T-helper 17 cell (primary cell): ENCODE data around the gene DYRK2. TPM values are rescaled to one million over a fixed set of nuclear protein-coding genes. Genes with fewer than 3 reads are reported as not detected.

Experiments used
- ATAC-seq: fragments of 150-1000 bp; cut with Tn5 transposase; 2 replicates; pipeline ENCODE4 v1.10.0; 2021; ENCODE audit warnings: mild to moderate bottlenecking, moderate library complexity
- DNase-seq, 3 donors: peaks; one replicate each; pipeline versions ENCODE4 v3.0.0 to v3.0.0-alpha.2; 2020 to 2021
- H3K9me3 ChIP-seq: one replicate; pipeline ENCODE4 v1.7.0; 2013; ENCODE audit warnings: low read length, mild to moderate bottlenecking; ENCODE audit not compliant: control insufficient read depth, poor library complexity, severe bottlenecking
- H3K27ac Mint-ChIP-seq: one replicate; pipeline ENCODE4 v1.8.0; 2022; ENCODE audit warnings: mild to moderate bottlenecking, moderate library complexity, mixed read lengths
- H3K27me3 Mint-ChIP-seq: one replicate; pipeline ENCODE4 v1.8.0; 2022; ENCODE audit warnings: mixed read lengths
- H3K36me3 Mint-ChIP-seq: one replicate; pipeline ENCODE4 v1.8.0; 2022; ENCODE audit warnings: low read depth, mixed read lengths
- H3K4me1 Mint-ChIP-seq: one replicate; pipeline ENCODE4 v1.8.0; 2022; ENCODE audit warnings: mild to moderate bottlenecking, mixed read lengths
- H3K4me3 Mint-ChIP-seq: one replicate; pipeline ENCODE4 v1.8.0; 2022; ENCODE audit warnings: mild to moderate bottlenecking, moderate library complexity, mixed read lengths
- total RNA-seq, 4 donors: library from RNA in 2 of 4; stranded (reverse) in 2 of 4; gene quantifications; one replicate each; pipeline ENCODE4 v1.2.3 and lab custom pipeline; 2022 to 2026

Gene DYRK2
- total RNA-seq, 2 donors from 2014 or later: 85.6 to 88.9 TPM

DNA sequence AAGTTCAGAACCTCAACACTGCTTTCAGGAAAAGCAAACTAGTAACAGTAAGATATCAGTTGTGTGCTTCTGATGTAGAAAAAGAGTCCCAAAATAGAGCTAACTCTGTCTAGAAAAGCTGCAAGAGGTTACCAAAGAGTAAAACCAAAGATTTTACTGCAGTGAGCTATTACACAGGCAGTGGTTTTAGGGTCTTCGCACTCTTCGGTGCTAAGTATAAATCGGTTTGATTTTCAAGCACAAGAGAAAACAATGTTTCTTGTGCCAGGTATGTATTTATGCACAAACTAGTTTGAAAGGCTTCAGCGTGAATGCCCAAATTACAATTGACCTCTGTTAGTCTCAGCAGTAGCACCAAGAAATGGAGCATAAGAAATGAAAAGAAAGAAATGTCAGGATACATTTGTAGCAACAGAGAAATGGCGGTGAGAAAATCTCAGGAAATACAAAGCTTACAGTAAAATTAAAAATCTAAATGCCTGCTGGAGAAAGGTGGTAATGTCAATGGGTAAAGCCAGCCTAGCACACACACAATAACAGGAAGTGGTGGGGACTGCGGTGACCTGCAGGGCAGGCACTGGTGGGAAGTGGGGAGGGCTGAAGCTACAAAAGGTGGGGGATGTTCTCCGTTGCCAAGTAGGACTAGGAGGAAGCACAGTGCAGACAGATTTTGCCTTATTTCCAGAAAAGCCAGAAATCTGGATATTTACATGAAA is 18.0 kb upstream of the DYRK2 start:
- peak overlapping the region; percentile 75 for H3K4me3 Mint-ChIP-seq
- H3K4me1 Mint-ChIP-seq: peaks cover 46% of the 10 kb centered on the region
- peak overlapping the region; percentile 84 for H3K27ac Mint-ChIP-seq
- ATAC-seq: peak; percentile 100
- H3K27me3 Mint-ChIP-seq: no peaks in the 10 kb centered on the region
- no peaks in the 10 kb centered on the region for H3K9me3 ChIP-seq
- H3K36me3 Mint-ChIP-seq: peaks cover 5% of the 10 kb centered on the region
- DNase-seq: peak; percentile 61 to 75 (median 73)

DNA sequence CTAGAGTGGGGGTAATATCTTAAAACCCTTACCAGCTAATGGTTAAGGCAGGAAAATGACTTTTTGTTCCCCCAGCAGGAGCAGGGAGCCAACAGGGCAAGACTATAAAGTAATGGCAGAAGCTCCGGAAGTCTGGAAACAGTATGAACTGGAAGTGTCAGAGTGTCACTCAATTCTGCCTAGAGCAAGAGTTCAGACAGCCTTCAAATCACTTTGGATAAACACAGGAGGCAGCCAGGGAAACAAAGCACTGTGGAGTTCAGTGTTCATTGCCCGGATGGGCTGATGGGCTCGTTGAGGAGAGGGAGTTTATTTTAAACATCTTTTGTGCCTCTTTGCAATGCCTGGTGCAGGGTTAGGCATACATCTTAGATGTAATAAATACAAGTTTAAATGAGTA is 16.5 kb upstream of the DYRK2 start:
- H3K4me1 Mint-ChIP-seq: peaks cover 46% of the 10 kb centered on the region

DNA sequence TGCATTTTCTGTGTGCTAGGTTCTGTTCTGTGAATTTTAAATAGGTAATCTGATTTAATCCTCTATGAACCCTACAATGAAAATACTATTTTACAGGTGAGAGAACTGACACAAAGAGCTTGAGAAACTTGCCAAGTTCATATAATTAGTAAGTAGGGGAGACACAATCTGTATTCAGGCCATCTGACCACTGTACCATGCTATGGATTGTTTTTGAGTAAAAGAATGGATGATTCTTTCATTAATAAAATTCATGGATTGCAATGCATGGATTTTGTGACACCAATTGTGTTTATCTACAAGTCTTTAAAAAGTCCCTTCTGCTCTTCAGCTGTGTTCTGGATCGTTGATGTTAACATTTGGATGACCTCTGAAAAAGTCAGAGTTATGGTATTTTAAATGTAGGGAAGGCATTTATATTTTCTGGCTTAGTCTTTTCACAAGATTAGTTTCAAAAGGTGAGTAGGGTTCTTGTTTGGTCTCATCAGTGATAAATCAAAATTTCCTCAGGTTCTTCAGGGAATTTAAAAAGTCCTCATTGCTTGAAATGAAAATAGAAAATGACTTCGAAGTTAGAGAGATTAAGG is 15.4 kb upstream of the DYRK2 start:
- Mint-ChIP-seq H3K27ac (peak overlapping the region; percentile 84), H3K27me3 (no peaks in the 10 kb centered on the region), H3K4me3 (no peak overlapping the region), H3K36me3 (peaks cover 3% of the 10 kb centered on the region), H3K4me1 (peaks cover 49% of the 10 kb centered on the region)
- H3K9me3 ChIP-seq: no peaks in the 10 kb centered on the region
- no peak for ATAC-seq
- DNase-seq: no peak

More for the DNA sequence above, 16.5 kb upstream of the DYRK2 start:
- no peaks in the 10 kb centered on the region for H3K27me3 Mint-ChIP-seq
- ATAC-seq: no peak
- H3K9me3 ChIP-seq: no peaks in the 10 kb centered on the region
- H3K4me3 Mint-ChIP-seq: no peak overlapping the region
- H3K36me3 Mint-ChIP-seq: peaks cover 3% of the 10 kb centered on the region
- peak overlapping the region; percentile 84 for H3K27ac Mint-ChIP-seq
- DNase-seq: no peak

DNA sequence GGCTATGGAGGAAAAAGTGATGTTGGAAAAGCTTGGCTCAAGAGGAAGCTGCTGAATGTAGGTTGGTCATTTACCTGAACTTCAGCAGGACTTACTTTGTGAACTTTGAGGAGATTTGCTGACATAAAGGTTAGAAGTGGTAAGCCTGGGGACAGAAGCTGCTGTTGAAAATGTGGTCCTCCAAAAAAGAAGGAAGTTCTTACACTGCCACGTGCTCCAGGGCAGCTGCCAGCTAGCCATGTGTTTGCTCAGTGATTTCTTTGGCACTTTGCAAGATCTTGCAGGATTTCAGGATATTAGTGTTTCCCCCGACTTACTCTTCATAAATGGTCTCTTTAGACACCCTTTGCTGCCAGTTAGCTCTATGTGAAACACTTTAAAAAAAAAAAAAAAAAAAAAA is 14.8 kb upstream of the DYRK2 start:
- Mint-ChIP-seq H3K36me3 (peaks cover 3% of the 10 kb centered on the region), H3K4me1 (peaks cover 44% of the 10 kb centered on the region), H3K4me3 (no peak overlapping the region), H3K27me3 (no peaks in the 10 kb centered on the region), H3K27ac (peak overlapping the region; percentile 84)
- no peak for ATAC-seq
- no peaks in the 10 kb centered on the region for H3K9me3 ChIP-seq
- no peak for DNase-seq

DNA sequence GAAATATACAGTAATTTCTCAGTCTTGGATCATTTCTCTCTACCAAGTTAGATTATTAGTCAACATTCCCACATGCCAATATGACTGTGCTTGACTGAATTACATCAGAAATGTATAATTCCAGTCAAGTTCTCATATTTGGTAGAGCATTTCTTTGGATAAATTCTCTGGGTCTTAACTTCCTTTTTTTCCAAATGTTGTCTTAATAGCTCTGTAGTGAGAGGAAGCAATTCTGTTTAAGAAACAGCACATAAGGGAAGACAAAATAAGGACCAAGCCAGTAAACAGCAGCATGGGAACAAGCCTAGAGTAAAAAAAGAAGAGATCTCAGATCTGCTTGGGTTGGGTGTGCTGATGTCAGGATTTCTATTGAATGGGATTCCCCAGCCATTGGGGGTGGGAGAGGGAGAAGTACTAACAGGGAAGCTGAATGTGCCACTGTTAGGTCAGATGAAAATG is 14.2 kb upstream of the DYRK2 start:
- DNase-seq (no peak), ATAC-seq (no peak)
- Mint-ChIP-seq H3K27ac (peak overlapping the region; percentile 82), H3K4me1 (peaks cover 43% of the 10 kb centered on the region), H3K36me3 (peaks cover 3% of the 10 kb centered on the region), H3K27me3 (no peaks in the 10 kb centered on the region), H3K4me3 (no peak overlapping the region)
- H3K9me3 ChIP-seq: no peaks in the 10 kb centered on the region

DNA sequence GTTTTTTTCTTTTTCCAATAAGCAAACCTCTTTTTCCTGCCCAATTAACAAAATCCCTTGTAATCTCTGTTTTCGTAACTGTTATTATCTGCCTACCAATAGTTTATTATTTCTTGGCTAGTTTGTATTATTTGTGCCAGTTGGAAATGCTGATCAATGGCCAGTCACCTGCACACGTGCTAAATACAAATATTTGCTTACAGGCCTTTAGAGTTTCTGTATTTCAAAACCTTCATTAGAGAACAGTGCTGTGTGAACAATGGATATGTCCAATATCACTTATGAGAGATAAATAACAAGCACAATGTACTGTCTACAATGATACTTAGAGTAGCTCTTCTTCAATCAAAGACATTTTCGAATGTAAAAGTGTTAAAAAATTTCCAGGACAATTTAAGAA is 10.8 kb upstream of the DYRK2 start:
- no peak overlapping the region for H3K27ac Mint-ChIP-seq
- no peaks in the 10 kb centered on the region for H3K27me3 Mint-ChIP-seq
- no peaks in the 10 kb centered on the region for H3K9me3 ChIP-seq
- ATAC-seq (no peak), DNase-seq (no peak)
- H3K4me1 Mint-ChIP-seq: peaks cover 32% of the 10 kb centered on the region
- peaks cover 3% of the 10 kb centered on the region for H3K36me3 Mint-ChIP-seq
- no peak overlapping the region for H3K4me3 Mint-ChIP-seq

DNA sequence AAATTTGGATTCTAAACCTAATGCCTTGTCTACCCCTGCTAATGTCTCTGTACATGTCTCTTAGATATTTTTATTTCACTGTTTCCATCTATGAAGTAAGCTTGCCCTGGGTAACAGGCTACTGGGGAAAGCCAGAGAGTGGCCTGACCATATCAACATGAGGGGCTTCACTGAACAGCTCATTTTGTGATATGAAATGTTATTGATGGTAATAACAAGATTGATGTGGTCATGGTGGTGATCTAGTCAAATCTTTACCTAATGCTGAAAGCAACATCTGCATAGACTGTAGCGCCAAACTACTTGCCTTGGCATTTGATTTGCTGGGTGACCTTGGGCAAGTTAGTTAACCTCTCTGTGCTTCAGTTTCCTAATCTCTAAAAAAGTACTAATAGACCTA is 9.9 kb upstream of the DYRK2 start:
- H3K27ac Mint-ChIP-seq: no peak overlapping the region
- ATAC-seq (no peak), DNase-seq (no peak)
- peaks cover 28% of the 10 kb centered on the region for H3K4me1 Mint-ChIP-seq
- H3K27me3 Mint-ChIP-seq: no peaks in the 10 kb centered on the region
- H3K9me3 ChIP-seq: no peaks in the 10 kb centered on the region
- H3K4me3 Mint-ChIP-seq: no peak overlapping the region
- peaks cover 3% of the 10 kb centered on the region for H3K36me3 Mint-ChIP-seq

DNA sequence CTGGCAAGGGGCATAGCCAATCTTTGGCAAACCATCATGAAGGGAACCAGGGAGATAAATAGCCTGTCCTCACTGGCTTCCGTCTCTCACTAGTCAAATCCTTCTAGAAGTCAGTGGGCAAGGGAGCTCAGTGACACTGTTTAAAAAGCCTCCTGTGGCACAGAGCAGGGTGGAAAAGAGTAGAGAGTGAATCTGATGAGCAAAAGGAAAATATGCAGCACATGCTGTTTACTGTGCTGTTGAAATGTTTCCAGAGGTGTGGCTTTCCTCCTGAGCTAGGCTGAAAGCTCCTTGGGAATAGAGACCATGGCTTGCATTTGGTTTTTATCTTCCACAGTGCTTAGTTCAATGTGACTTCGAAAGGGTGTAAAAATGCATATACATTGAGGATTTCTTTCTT is 7.7 kb upstream of the DYRK2 start:
- peaks cover 20% of the 10 kb centered on the region for H3K4me1 Mint-ChIP-seq
- no peaks in the 10 kb centered on the region for H3K27me3 Mint-ChIP-seq
- no peaks in the 10 kb centered on the region for H3K9me3 ChIP-seq
- no peak overlapping the region for H3K27ac Mint-ChIP-seq
- no peak for ATAC-seq
- no peaks in the 10 kb centered on the region for H3K36me3 Mint-ChIP-seq
- DNase-seq: no peak
- H3K4me3 Mint-ChIP-seq: no peak overlapping the region

DNA sequence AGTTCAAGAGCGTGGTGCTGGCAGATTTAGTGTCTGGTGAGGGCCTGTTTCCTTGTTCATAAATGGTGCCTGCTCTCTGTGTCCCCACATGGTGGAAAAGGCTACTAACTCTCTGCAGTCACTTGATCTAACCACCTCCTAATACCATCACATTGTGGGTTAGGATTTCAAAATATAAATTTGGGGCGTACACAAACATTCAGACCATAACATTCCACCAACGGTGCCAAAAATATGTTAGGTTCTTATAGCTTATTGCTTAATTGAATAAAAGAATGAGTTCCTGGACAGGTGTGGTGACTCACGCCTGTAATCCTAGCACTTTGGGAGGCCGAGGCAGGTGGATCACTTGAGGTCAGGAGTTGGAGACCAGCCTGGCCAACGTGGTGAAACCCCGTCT is 3.4 kb upstream of the DYRK2 start:
- H3K36me3 Mint-ChIP-seq: peaks cover 2% of the 10 kb centered on the region
- H3K4me1 Mint-ChIP-seq: peaks cover 25% of the 10 kb centered on the region
- ATAC-seq (no peak), DNase-seq (no peak)
- no peak overlapping the region for H3K4me3 Mint-ChIP-seq
- no peaks in the 10 kb centered on the region for H3K9me3 ChIP-seq
- H3K27me3 Mint-ChIP-seq: no peaks in the 10 kb centered on the region
- H3K27ac Mint-ChIP-seq: no peak overlapping the region

DNA sequence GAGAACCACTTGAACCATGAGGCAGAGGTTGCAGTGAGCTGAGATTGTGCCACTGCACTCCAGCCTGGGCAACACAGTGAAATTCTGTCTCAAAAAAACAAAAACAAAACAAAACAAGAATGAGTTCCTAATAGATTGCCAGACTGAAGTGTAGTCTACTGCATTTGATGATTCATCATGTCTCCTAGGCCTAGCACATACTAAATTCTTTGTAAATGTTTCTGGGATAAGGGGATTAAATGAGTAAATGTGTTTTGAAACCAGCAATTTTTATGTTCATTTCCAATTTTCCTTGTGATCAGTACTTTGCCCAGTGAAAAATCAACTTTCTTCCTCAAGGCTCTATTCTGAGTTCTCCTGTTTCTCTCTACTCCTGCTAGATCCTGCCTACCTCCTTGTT is 2.9 kb upstream of the DYRK2 start:
- H3K9me3 ChIP-seq: no peaks in the 10 kb centered on the region
- DNase-seq (no peak), ATAC-seq (no peak)
- no peak overlapping the region for H3K4me3 Mint-ChIP-seq
- no peaks in the 10 kb centered on the region for H3K27me3 Mint-ChIP-seq
- peaks cover 27% of the 10 kb centered on the region for H3K4me1 Mint-ChIP-seq
- peak overlapping the region; percentile 96 for H3K27ac Mint-ChIP-seq
- peaks cover 7% of the 10 kb centered on the region for H3K36me3 Mint-ChIP-seq

DNA sequence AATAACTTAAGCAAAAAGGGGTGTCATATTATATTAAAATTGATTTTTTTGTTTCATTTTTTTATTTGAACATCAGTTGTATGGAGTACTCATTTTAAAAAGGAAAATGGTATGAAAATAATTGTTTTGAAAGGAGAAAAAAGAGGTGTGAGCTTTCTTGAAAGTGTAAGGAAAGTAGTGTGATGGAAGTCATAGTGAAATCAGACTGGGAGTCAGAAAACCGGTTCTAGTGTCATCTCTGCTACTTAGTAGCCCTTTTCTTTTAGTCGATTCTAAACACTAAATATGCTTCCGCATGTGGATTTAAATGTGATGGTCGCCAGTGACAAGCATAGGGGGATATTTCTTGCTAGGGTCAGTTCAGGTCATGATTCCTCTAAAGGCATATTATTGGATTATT is 1.8 kb upstream of the DYRK2 start:
- H3K9me3 ChIP-seq: no peaks in the 10 kb centered on the region
- no peak for ATAC-seq
- DNase-seq: no peak
- H3K4me3 Mint-ChIP-seq: peak overlapping the region; percentile 97
- H3K36me3 Mint-ChIP-seq: peaks cover 10% of the 10 kb centered on the region
- H3K4me1 Mint-ChIP-seq: peaks cover 38% of the 10 kb centered on the region
- no peaks in the 10 kb centered on the region for H3K27me3 Mint-ChIP-seq
- peak overlapping the region; percentile 96 for H3K27ac Mint-ChIP-seq

DNA sequence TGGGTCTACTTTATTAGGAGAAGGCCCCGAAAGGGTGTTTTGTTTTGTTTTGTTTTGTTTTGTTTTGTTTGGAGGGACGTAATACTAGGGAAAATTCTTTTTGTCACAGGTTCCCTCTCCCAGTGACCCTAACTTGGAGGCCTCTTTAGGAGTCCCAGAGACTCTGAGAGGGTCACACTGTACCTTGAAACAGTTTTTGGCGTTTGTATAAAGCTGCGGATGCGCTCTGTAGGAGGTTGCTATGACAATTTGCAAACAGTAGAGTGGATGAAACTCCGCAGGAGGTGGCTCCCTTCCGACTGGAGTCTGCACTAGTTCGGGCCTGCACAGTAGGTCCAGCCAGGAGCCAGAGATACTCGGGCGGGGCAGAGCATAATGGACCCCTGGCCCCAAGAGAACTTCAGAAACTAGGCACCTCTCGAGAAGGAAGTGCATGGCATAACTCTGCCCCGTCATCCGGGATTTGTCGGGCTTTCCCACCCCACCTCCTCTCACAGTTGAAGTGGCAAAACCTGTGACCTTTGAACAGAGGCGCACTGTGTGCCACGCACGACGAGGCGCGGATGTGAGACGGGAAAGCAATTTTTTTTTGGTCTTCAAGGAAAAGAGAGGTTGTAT is 1.3 kb upstream of the DYRK2 start:
- ATAC-seq (no peak), DNase-seq (no peak)
- Mint-ChIP-seq H3K36me3 (peaks cover 10% of the 10 kb centered on the region), H3K27ac (peak overlapping the region; percentile 96), H3K4me1 (peaks cover 36% of the 10 kb centered on the region), H3K4me3 (peak overlapping the region; percentile 97), H3K27me3 (no peaks in the 10 kb centered on the region)
- no peaks in the 10 kb centered on the region for H3K9me3 ChIP-seq

DNA sequence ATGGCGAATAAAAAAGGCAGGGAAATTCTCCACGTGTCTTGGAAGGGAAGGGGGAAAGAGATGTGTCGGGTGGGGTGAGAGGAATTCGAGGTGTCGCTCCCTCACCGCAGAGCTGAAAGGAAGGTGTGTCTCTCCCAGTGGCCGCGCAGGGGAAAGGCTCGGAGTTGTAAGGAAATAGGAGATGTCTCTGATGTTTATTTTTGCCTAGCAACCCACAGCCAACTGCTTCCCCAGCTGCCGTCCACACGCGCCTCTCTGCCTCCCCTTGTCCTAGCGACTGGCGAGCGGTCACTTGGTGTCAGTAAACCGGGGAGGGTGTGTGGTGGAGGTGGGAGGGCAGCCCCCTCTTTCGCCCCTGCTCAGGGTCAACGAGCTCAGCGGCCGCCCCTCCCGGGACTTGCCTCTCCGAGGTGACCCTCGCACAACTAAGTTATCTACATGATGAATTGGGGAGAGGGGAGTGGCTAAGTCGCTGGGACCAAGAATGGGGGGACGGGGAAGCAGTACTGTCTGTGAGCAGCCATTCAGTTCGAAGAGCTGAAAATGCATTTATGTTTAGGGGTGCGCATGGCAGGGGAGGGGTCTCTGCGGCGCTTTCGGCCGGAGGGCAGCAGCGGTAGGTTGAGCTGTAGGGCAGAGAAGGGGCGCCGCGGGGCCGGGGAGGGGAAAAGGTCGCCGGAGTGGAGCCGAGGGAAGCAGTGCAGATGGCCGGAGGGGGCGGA is 585 bp upstream of the DYRK2 start:
- DNase-seq: peak; percentile 21 to 36 (median 29)
- H3K36me3 Mint-ChIP-seq: peaks cover 10% of the 10 kb centered on the region

More for the DNA sequence above, 585 bp upstream of the DYRK2 start:
- Mint-ChIP-seq H3K27me3 (no peaks in the 10 kb centered on the region), H3K4me1 (peaks cover 33% of the 10 kb centered on the region), H3K4me3 (peak overlapping the region; percentile 97), H3K27ac (peak overlapping the region; percentile 96)
- H3K9me3 ChIP-seq: no peaks in the 10 kb centered on the region
- peak; percentile 32 for ATAC-seq
